ENCODE data around the gene DRC3.

The DRC3 gene

GRCh38 chr17:18055597-18055996 lies 82.9 kb downstream of the DRC3 start:
- no peak for DNase-seq (ENCODE audit: low spot score)

DNA sequence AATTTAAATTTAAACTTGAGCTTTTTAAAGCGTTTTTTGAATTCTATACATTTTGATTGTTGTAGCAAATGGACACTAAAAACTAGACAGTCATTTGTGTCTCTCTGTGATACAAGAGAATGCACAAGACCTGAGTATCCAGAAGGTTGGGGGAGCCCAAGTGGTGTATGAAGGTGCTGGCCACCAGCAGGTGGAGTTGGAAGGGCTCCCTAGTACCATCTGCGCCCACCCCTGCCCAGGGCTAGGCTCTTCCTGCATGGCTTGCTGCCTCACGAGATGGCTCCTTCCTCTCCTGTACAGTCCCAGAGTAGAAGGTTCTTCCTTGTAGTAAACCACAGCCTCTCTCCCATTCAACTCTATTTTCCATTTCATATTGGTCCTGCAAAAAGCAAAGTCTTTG lies 83.6 kb downstream of the DRC3 start:
- DNase-seq (ENCODE audit: low spot score): no peak

- no peak for DNase-seq (ENCODE audit: low spot score)
Measured at GRCh38 chr17:18059283-18059682, 86.6 kb downstream of the DRC3 start.

- no peak for DNase-seq (ENCODE audit: low spot score)
Measured at GRCh38 chr17:18064053-18064452, 91.4 kb downstream of the DRC3 start.

GRCh38 chr17:18065546-18065945 lies 92.9 kb downstream of the DRC3 start:
- no peak for DNase-seq (ENCODE audit: low spot score)
